HFFc6 (cell line): ENCODE measurements around the gene TBCE. TPM values are rescaled to one million over a fixed set of nuclear protein-coding genes. Genes with fewer than 3 reads are reported as not detected.
A peak's percentile ranks its signal among the peaks of the same experiment; 100 is the strongest.

Experiments used
- DNase-seq: peaks from one replicate; pipeline ENCODE4 v3.0.0-alpha.2; 2018
- H3K27ac Mint-ChIP-seq: 2 replicates; pipeline ENCODE4 v1.8.0; 2020; ENCODE audit warnings: mild to moderate bottlenecking, mixed read lengths
- H3K27me3 Mint-ChIP-seq: 2 replicates; pipeline ENCODE4 v1.8.0; 2021; ENCODE audit warnings: mild to moderate bottlenecking, moderate library complexity, mixed read lengths; ENCODE audit not compliant: insufficient read depth
- H3K36me3 Mint-ChIP-seq: 2 replicates; pipeline ENCODE4 v1.8.0; 2021; ENCODE audit warnings: low read depth, mixed read lengths
- H3K4me1 Mint-ChIP-seq: 2 replicates; pipeline ENCODE4 v1.8.0; 2020; ENCODE audit warnings: low read depth, mixed read lengths
- H3K4me3 Mint-ChIP-seq: 2 replicates; pipeline ENCODE4 v1.8.0; 2020; ENCODE audit warnings: mild to moderate bottlenecking, moderate library complexity, mixed read lengths
- H3K9me3 Mint-ChIP-seq: 2 replicates; pipeline ENCODE4 v1.8.0; 2020; ENCODE audit warnings: mild to moderate bottlenecking, mixed read lengths
- CTCF ChIP-seq: fragments of 200-600 bp; sonication (generic); IDR thresholded peaks from 2 replicates; pipeline ENCODE4 v1.5.0; 2021; ENCODE audit warnings: antibody characterized with exemption, mild to moderate bottlenecking
- total RNA-seq, 6 experiments: library from RNA; stranded (reverse); fragmentation: NEBNext Ultra II Directional; extraction: Animal tissue kit (Norgen Biotek cat#: 25700); gene quantifications; 2 replicates in 1 of 6; 3 replicates in 5 of 6; pipeline ENCODE4 v1.2.3, GENCODE V29; 2021

Gene TBCE
- total RNA-seq, 6 experiments from 2014 or later = 20.0 to 29.4 (median 26.0) TPM

GRCh38 chr1:235424092-235424491, 56.9 kb downstream of the TBCE start:
- Mint-ChIP-seq H3K27ac (no peak overlapping the region), H3K4me3 (no peak overlapping the region)

GRCh38 chr1:235425357-235425756, 58.1 kb downstream of the TBCE start:
- DNase-seq = no peak
- H3K27me3 Mint-ChIP-seq = peaks cover 1% of the 10 kb centered on the region
- no peak overlapping the region for H3K4me3 Mint-ChIP-seq
- H3K27ac Mint-ChIP-seq = no peak overlapping the region; the same call in 1 of the 2 replicates
- H3K36me3 Mint-ChIP-seq = no peaks in the 10 kb centered on the region
- peaks cover 14% of the 10 kb centered on the region for H3K4me1 Mint-ChIP-seq
- no peak for TF ChIP-seq CTCF
- no peaks in the 10 kb centered on the region for H3K9me3 Mint-ChIP-seq

More at GRCh38 chr1:235424092-235424491, 56.9 kb downstream of the TBCE start:
- no peaks in the 10 kb centered on the region for H3K36me3 Mint-ChIP-seq
- no peaks in the 10 kb centered on the region; the same call in none of the 2 replicates for H3K27me3 Mint-ChIP-seq
- H3K9me3 Mint-ChIP-seq = no peaks in the 10 kb centered on the region
- H3K4me1 Mint-ChIP-seq = peaks cover 2% of the 10 kb centered on the region
- TF ChIP-seq CTCF = no peak
- no peak for DNase-seq

GRCh38 chr1:235426143-235426542, 58.9 kb downstream of the TBCE start:
- TF ChIP-seq CTCF = no peak
- peaks cover 1% of the 10 kb centered on the region for H3K27me3 Mint-ChIP-seq
- no peak overlapping the region for H3K27ac Mint-ChIP-seq
- no peak for DNase-seq
- H3K9me3 Mint-ChIP-seq = no peaks in the 10 kb centered on the region
- no peaks in the 10 kb centered on the region for H3K36me3 Mint-ChIP-seq
- no peak overlapping the region for H3K4me3 Mint-ChIP-seq
- peaks cover 22% of the 10 kb centered on the region for H3K4me1 Mint-ChIP-seq

- DNase-seq = no peak
- Mint-ChIP-seq H3K36me3 (no peaks in the 10 kb centered on the region), H3K4me3 (no peak overlapping the region), H3K27me3 (peaks cover 1% of the 10 kb centered on the region), H3K9me3 (no peaks in the 10 kb centered on the region), H3K27ac (no peak overlapping the region), H3K4me1 (peaks cover 24% of the 10 kb centered on the region)
- no peak for TF ChIP-seq CTCF
These were observed 59.5 kb downstream of the TBCE start for GRCh38 chr1:235426680-235427079.

GRCh38 chr1:235427447-235427846, 60.2 kb downstream of the TBCE start:
- H3K27me3 Mint-ChIP-seq = peaks cover 1% of the 10 kb centered on the region
- H3K4me1 Mint-ChIP-seq = peaks cover 24% of the 10 kb centered on the region
- no peaks in the 10 kb centered on the region for H3K36me3 Mint-ChIP-seq
- TF ChIP-seq CTCF = no peak
- no peak overlapping the region for H3K27ac Mint-ChIP-seq
- no peaks in the 10 kb centered on the region for H3K9me3 Mint-ChIP-seq
- no peak for DNase-seq
- no peak overlapping the region for H3K4me3 Mint-ChIP-seq

- TF ChIP-seq CTCF = no peak
- peak; percentile 17 for DNase-seq
- H3K27ac Mint-ChIP-seq = peak overlapping the region; percentile 1; the same call in 1 of the 2 replicates
- peaks cover 1% of the 10 kb centered on the region for H3K27me3 Mint-ChIP-seq
- peaks cover 24% of the 10 kb centered on the region for H3K4me1 Mint-ChIP-seq
- no peaks in the 10 kb centered on the region for H3K9me3 Mint-ChIP-seq
- no peaks in the 10 kb centered on the region for H3K36me3 Mint-ChIP-seq
- H3K4me3 Mint-ChIP-seq = peak overlapping the region; percentile 30; the same call in 1 of the 2 replicates
These were observed 61.9 kb downstream of the TBCE start for GRCh38 chr1:235429143-235429542.
